Right lobe of liver (tissue), 6 donors: ENCODE data around the gene POLR2C. TPM values are rescaled to one million over a fixed set of nuclear protein-coding genes. Genes with fewer than 3 reads are reported as not detected.

ENCODE experiments used
- ATAC-seq, 4 donors: fragments of 200-7000 bp; cut with Tn5 transposase; one replicate each; pipeline ENCODE4 v1.9.1; 2020; ENCODE audit warnings: mild to moderate bottlenecking in 4 of 4, moderate library complexity in 4 of 4
- DNase-seq, 3 donors: peaks; one replicate each; pipeline ENCODE4 v3.0.0-alpha.2; 2020
- H3K27ac ChIP-seq, 3 donors: fragments of 200-600 bp; one replicate each; pipeline ENCODE4 v1.8.0; 2022
- H3K27me3 ChIP-seq, 2 donors: fragments of 200-600 bp; one replicate each; pipeline ENCODE4 v1.8.0; 2022
- H3K36me3 ChIP-seq, 4 donors: fragments of 200-600 bp; sonication (generic) in 1 of 4; one replicate each; pipeline versions ENCODE4 v1.5.1 to v1.8.0; 2017 to 2022; ENCODE audit warnings: control low read depth in 1 of 4
- H3K4me1 ChIP-seq, 4 donors: fragments of 200-600 bp; sonication (generic) in 1 of 4; one replicate each; pipeline versions ENCODE4 v1.5.1 to v1.8.0; 2017 to 2022; ENCODE audit warnings: control low read depth in 1 of 4
- H3K4me3 ChIP-seq, 3 donors: fragments of 200-600 bp; one replicate each; pipeline ENCODE4 v1.8.0; 2022
- H3K9me3 ChIP-seq, 4 donors: fragments of 200-600 bp; sonication (generic) in 1 of 4; one replicate each; pipeline versions ENCODE4 v1.5.1 to v1.8.0; 2017 to 2022; ENCODE audit warnings: control low read depth in 1 of 4
- CTCF ChIP-seq, 4 donors: fragments of 200-600 bp in 3 of 4; fragments of 450-650 bp in 1 of 4; IDR thresholded peaks; one replicate each; pipeline versions ENCODE4 v1.5.1 to v1.8.0; 2016 to 2022; ENCODE audit warnings: antibody characterized with exemption in 4 of 4, mild to moderate bottlenecking in 2 of 4
- POLR2A ChIP-seq: fragments of 450-650 bp; IDR thresholded peaks from one replicate; pipeline ENCODE4 v1.6.1; 2017; ENCODE audit warnings: antibody characterized with exemption, mild to moderate bottlenecking
- WGBS: methylation state at CpG from one replicate; pipeline ENCODE4 v1.1.6; 2018; ENCODE audit warnings: low coverage, low lambda C conversion rate; ENCODE audit not compliant: insufficient coverage; ENCODE audit errors: missing lambda C conversion rate; 5-methylcytosine and 5-hydroxymethylcytosine counted together
- intact Hi-C, 2 donors: fragments of 100-400 bp; cut with DNase I; formaldehyde crosslinking; loops; one replicate each; pipeline versions ENCODE4 v1.11.2 to v1.14.1; 2022
- total RNA-seq, 6 experiments: library from RNA; depleted of rRNA in 2 of 6; stranded (reverse); fragments of >200 nt in 2 of 6; fragmentation: NEBNext Ultra II Directional in 3 of 6; extraction: Animal tissue kit (Norgen Biotek cat#: 25700) in 3 of 6; gene quantifications; one replicate each; pipeline versions ENCODE4 v1.1.0 to v1.2.4, GENCODE V29; 2016 to 2023
- donor health status: DM: no; HTN: yes; CAD: no.
- donor health status: DM: no; HTN: no; CAD: no.
- donor health status: DM: no; HTN: no; CAD: no.
- donor health status: DM: no; HTN: yes; CAD: no.
- donor health status: DM: no; HTN: yes; CAD: no.

POLR2C gene
- total RNA-seq, 6 experiments from 2014 or later = 27.7 to 70.2 (median 35.4) TPM

- 83% methylated on average over 2 of the region's 15 CpGs for WGBS
- intact Hi-C loops = no loop called here
- ATAC-seq = no peak
- Histone ChIP-seq H3K27me3 (no peaks in the 10 kb centered on the region), H3K36me3 (no peaks in the 10 kb centered on the region), H3K4me1 (peaks cover 0 to 19% (median 3%) of the 10 kb centered on the region in 4 donors), H3K4me3 (no peak overlapping the region), H3K9me3 (no peaks in the 10 kb centered on the region), H3K27ac (no peak overlapping the region)
- peak in 1 of 3 donors; percentile 23 for DNase-seq
- TF ChIP-seq POLR2A (no peak), CTCF (IDR thresholded peaks at IDR 0.05) (no peak)
Observed at GRCh38 chr16:57503366-57503765, 40.9 kb downstream of the POLR2C start.

- H3K4me1 ChIP-seq = peaks cover 0 to 19% (median 3%) of the 10 kb centered on the region in 4 donors
- 78% methylated on average over 4 of the region's 6 CpGs for WGBS
- no peak for ATAC-seq
Observed at GRCh38 chr16:57504001-57504400, 41.5 kb downstream of the POLR2C start.

GRCh38 chr16:57504491-57504890, 42.0 kb downstream of the POLR2C start:
- 67% methylated on average over 5 of the region's 5 CpGs for WGBS

More at GRCh38 chr16:57504001-57504400, 41.5 kb downstream of the POLR2C start:
- intact Hi-C loops = no loop called here
- Histone ChIP-seq H3K4me3 (no peak overlapping the region), H3K9me3 (no peaks in the 10 kb centered on the region), H3K36me3 (no peaks in the 10 kb centered on the region), H3K27ac (no peak overlapping the region), H3K27me3 (no peaks in the 10 kb centered on the region)
- peak in 1 of 3 donors; percentile 22 for DNase-seq
- TF ChIP-seq POLR2A = no peak
- TF ChIP-seq CTCF (IDR thresholded peaks at IDR 0.05) = no peak

GRCh38 chr16:57505169-57505568, 42.7 kb downstream of the POLR2C start:
- no peak for ATAC-seq
- peak in 1 of 3 donors; percentile 31 for DNase-seq
- H3K4me3 ChIP-seq = no peak overlapping the region
- H3K36me3 ChIP-seq = no peaks in the 10 kb centered on the region
- no peaks in the 10 kb centered on the region for H3K9me3 ChIP-seq
- H3K27me3 ChIP-seq = no peaks in the 10 kb centered on the region
- H3K27ac ChIP-seq = no peak overlapping the region
- WGBS = 88% methylated on average over 3 of the region's 6 CpGs
- intact Hi-C loops = no loop called here
- peaks cover 0 to 18% (median 3%) of the 10 kb centered on the region in 4 donors for H3K4me1 ChIP-seq
- no peak for TF ChIP-seq POLR2A
- TF ChIP-seq CTCF (IDR thresholded peaks at IDR 0.05) = no peak

More at GRCh38 chr16:57504491-57504890, 42.0 kb downstream of the POLR2C start:
- no peaks in the 10 kb centered on the region for H3K27me3 ChIP-seq
- TF ChIP-seq POLR2A (no peak), CTCF (IDR thresholded peaks at IDR 0.05) (no peak)
- intact Hi-C loops = no loop called here
- no peaks in the 10 kb centered on the region for H3K9me3 ChIP-seq
- peaks cover 0 to 19% (median 3%) of the 10 kb centered on the region in 4 donors for H3K4me1 ChIP-seq
- no peak overlapping the region for H3K4me3 ChIP-seq
- H3K27ac ChIP-seq = no peak overlapping the region
- H3K36me3 ChIP-seq = no peaks in the 10 kb centered on the region
- ATAC-seq (no peak), DNase-seq (peak in 1 of 3 donors; percentile 31)
